WI38 (cell line): ENCODE results near the gene CRY2.

Source experiments
- H3K4me3 ChIP-seq: 2 replicates; pipeline ENCODE4 v1.5.1; 2011; ENCODE audit warnings: low read depth, mild to moderate bottlenecking, control low read depth, low read length
- CTCF ChIP-seq: IDR thresholded peaks from 2 replicates; pipeline ENCODE4 v1.5.1; 2012; ENCODE audit warnings: low read depth, mild to moderate bottlenecking, control low read depth, low read length

Gene CRY2

GRCh38 chr11:45872651-45873356 is 25.5 kb downstream of the CRY2 start:
- H3K4me3 ChIP-seq, result no peak overlapping the region
- peak; percentile 86 for TF ChIP-seq CTCF

- H3K4me3 ChIP-seq, result no peak overlapping the region
- no peak for TF ChIP-seq CTCF
Observed at GRCh38 chr11:45876401-45876800, 29.1 kb downstream of the CRY2 start.

- H3K4me3 ChIP-seq, result no peak overlapping the region
- TF ChIP-seq CTCF, result no peak
Observed at GRCh38 chr11:45877221-45877620, 29.9 kb downstream of the CRY2 start.

GRCh38 chr11:45877845-45878244 is 30.6 kb downstream of the CRY2 start:
- H3K4me3 ChIP-seq, result no peak overlapping the region

GRCh38 chr11:45879803-45880686 is 32.8 kb downstream of the CRY2 start:
- no peak for TF ChIP-seq CTCF
- H3K4me3 ChIP-seq, result no peak overlapping the region

More at GRCh38 chr11:45877845-45878244, 30.6 kb downstream of the CRY2 start:
- TF ChIP-seq CTCF, result no peak

GRCh38 chr11:45880772-45881570 is 33.7 kb downstream of the CRY2 start:
- no peak for TF ChIP-seq CTCF
- H3K4me3 ChIP-seq, result no peak overlapping the region
